Mesothelial cell of epicardium (in vitro differentiated cells): ENCODE measurements around the gene TBP. TPM values are rescaled to one million over a fixed set of nuclear protein-coding genes. Genes with fewer than 3 reads are reported as not detected.
"Not testable (repeated sequence)": the region's sequence is repeated elsewhere in the genome, so short reads cannot be mapped to it uniquely, and the experiment has no call there.

Experiments
- DNase-seq, 2 experiments: peaks; one replicate each; pipeline ENCODE4 v3.0.0; 2021; ENCODE audit warnings: low spot score in 2 of 2; ENCODE audit not compliant: unreplicated experiment in 2 of 2
- H3K27ac Mint-ChIP-seq: 2 replicates; pipeline ENCODE4 v1.8.0; 2021; ENCODE audit warnings: mixed read lengths
- H3K27me3 Mint-ChIP-seq: 2 replicates; pipeline ENCODE4 v1.8.0; 2021; ENCODE audit warnings: low read depth, mixed read lengths
- H3K36me3 Mint-ChIP-seq: 2 replicates; pipeline ENCODE4 v1.8.0; 2021; ENCODE audit warnings: mixed read lengths
- H3K4me1 Mint-ChIP-seq: 2 replicates; pipeline ENCODE4 v1.8.0; 2021; ENCODE audit warnings: mixed read lengths
- H3K4me3 Mint-ChIP-seq: 2 replicates; pipeline ENCODE4 v1.8.0; 2021; ENCODE audit warnings: mild to moderate bottlenecking, moderate library complexity, mixed read lengths
- H3K9me3 Mint-ChIP-seq: 2 replicates; pipeline ENCODE4 v1.8.0; 2021; ENCODE audit warnings: mixed read lengths
- total RNA-seq: library from RNA; stranded (reverse); gene quantifications from 3 replicates; pipeline ENCODE4 v1.2.1, GENCODE V29; 2021
- TF ChIP-seq, protein P1 (sequence below): fragments of 200-600 bp; sonication (generic); IDR thresholded peaks from one replicate; pipeline ENCODE4 v1.5.0; 2021; ENCODE audit warnings: antibody characterized with exemption; ENCODE audit not compliant: unreplicated experiment

TBP gene
- total RNA-seq, 1 donor from 2014 or later, result 23.5 TPM

DNA sequence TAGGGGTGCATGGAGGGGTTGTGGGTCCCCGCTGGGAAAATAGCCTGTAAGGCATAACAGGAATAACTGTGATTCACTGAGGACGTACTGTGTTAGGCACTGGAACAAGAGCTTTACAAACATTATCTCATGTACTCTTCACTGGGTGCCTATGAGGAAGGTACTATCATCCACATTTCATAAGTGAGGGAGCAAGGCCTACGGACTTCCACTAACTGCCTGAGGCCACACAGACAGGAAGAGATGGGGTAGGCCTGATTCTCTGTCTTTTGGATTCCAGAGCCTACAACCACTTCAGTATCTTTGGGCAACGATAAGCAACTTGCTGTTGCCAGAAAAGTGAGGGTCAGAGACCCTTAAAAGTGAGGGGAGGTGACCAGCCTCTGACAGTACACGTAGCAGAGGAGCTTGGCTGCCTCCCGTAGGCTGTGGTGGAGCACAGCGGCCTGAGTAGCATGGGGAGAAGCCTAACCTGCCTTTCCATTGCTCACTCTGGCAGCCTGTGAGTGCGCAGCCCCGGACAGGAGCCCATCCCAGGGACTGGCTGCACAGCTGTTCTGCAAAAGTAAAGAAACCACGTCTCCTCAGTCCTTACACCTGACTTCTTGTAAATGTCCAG is 31.5 kb upstream of the TBP start:
- H3K36me3 Mint-ChIP-seq, result peaks cover 3% of the 10 kb centered on the region
- no peak overlapping the region for H3K27ac Mint-ChIP-seq
- TF ChIP-seq, protein P1, sequence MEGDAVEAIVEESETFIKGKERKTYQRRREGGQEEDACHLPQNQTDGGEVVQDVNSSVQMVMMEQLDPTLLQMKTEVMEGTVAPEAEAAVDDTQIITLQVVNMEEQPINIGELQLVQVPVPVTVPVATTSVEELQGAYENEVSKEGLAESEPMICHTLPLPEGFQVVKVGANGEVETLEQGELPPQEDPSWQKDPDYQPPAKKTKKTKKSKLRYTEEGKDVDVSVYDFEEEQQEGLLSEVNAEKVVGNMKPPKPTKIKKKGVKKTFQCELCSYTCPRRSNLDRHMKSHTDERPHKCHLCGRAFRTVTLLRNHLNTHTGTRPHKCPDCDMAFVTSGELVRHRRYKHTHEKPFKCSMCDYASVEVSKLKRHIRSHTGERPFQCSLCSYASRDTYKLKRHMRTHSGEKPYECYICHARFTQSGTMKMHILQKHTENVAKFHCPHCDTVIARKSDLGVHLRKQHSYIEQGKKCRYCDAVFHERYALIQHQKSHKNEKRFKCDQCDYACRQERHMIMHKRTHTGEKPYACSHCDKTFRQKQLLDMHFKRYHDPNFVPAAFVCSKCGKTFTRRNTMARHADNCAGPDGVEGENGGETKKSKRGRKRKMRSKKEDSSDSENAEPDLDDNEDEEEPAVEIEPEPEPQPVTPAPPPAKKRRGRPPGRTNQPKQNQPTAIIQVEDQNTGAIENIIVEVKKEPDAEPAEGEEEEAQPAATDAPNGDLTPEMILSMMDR, result no peak
- no peak overlapping the region for H3K4me3 Mint-ChIP-seq
- peaks cover 7% of the 10 kb centered on the region for H3K4me1 Mint-ChIP-seq
- H3K27me3 Mint-ChIP-seq, result peaks cover 33% of the 10 kb centered on the region
- H3K9me3 Mint-ChIP-seq, result peaks cover 20% of the 10 kb centered on the region
- no peak for DNase-seq

DNA sequence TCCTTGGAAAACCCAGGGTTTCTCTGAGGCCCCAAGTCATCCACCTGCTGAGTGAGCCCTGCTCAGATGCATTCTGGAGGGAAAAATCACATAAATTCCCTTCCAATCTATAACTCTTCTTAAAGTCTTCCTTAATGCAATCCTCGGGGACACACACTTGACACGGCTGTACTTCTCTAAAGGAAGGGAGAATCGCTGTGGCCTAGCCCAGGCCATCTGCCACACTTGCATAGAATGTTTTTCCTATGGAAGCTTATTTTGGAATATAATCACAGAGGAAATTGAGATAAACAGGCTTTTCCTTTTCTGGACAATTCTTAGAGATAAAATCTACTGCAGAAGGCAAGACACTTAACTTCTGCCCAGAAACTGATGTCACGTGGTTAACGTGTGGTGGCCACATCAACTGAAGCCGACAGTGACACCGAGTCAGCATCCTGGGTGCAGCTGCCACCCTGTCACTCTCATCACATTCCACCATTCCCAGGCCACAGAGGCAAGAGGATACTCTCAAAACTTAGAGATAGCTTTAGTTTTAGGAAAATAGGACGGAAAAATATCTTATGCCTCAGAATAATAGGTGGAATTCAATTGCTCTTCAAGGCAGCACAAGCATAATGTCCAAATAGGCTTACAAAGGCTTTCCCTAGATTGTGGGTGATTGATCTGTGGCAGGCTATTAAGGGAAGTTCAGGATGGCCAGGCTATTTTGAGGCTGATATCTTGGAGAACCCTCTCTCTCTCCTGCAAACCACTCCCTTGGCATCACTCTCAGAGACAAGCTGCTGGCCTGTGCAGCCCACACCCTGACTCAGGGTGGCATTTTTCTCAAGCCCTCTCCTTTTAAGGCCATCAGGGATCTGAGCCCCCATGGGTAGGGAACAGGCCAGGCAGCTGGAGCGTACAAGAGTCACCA is 30.7 kb upstream of the TBP start:
- Mint-ChIP-seq H3K27ac (no peak overlapping the region), H3K4me3 (no peak overlapping the region), H3K27me3 (peaks cover 27% of the 10 kb centered on the region), H3K4me1 (peaks cover 7% of the 10 kb centered on the region), H3K36me3 (peaks cover 3% of the 10 kb centered on the region), H3K9me3 (peaks cover 16% of the 10 kb centered on the region)
- TF ChIP-seq, protein P1, result no peak
- DNase-seq, result no peak

DNA sequence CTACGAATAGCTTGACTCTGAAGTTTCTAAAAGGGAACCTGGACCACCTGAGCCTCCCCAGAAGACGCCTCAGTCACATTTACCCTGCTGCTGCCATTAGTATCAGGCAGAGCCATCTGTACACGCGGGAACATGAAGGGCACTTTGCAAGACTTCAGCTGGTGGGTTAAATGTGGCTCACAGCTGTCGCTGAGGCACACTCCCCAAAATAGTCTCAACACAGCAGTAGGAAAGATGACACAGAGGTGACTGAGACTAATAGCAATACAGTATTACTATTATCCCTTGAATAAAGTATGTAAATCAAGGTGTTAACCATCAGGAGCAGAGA is 30.0 kb upstream of the TBP start:
- Mint-ChIP-seq H3K27me3 (peaks cover 22% of the 10 kb centered on the region), H3K4me3 (no peak overlapping the region), H3K4me1 (peaks cover 7% of the 10 kb centered on the region), H3K36me3 (peaks cover 3% of the 10 kb centered on the region), H3K27ac (no peak overlapping the region), H3K9me3 (peaks cover 16% of the 10 kb centered on the region)
- no peak for DNase-seq
- TF ChIP-seq, protein P1, result no peak

DNA sequence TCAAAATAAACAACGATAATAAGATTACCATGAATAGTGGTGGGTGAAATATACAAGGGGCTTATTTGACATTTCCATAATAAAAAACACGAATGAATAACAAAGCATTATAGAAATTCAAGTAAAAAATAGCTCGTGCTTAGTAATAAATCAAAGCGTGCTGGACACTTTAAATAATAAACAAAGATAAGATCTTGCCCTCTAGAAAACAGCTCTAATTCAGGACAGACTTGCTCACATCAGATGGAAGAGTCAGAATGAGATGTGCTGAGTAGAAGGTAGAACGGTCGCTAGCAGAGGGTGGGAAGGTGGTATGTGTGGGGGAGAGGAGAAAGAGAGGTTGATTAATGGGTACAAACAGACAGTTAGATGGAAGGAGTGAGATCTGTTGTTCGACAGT is 28.4 kb upstream of the TBP start:
- Mint-ChIP-seq H3K27ac (no peak overlapping the region), H3K27me3 (peaks cover 8% of the 10 kb centered on the region), H3K9me3 (peaks cover 6% of the 10 kb centered on the region), H3K4me1 (peaks cover 7% of the 10 kb centered on the region), H3K4me3 (no peak overlapping the region), H3K36me3 (no peaks in the 10 kb centered on the region)
- TF ChIP-seq, protein P1, result no peak
- DNase-seq, result no peak

DNA sequence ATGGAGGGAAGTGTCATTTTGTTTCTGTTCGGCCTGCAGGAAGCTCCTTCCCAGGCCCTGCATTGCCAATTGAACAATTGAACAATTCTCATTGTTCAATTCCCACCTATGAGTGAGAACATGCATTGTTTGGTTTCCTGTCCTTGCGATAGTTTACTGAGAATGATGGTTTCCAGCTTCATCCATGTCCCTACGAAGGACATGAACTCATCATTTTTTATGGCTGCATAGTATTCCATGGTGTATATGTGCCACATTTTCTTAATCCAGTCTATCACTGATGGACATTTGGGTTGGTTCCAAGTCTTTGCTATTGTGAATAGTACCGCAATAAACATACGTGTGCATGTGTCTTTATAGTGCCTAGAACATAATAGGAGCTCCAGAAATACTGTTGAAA is 26.2 kb upstream of the TBP start:
- H3K36me3 Mint-ChIP-seq, H3K27ac Mint-ChIP-seq, DNase-seq, H3K9me3 Mint-ChIP-seq, H3K4me1 Mint-ChIP-seq, H3K4me3 Mint-ChIP-seq, H3K27me3 Mint-ChIP-seq: not testable (repeated sequence)

DNA sequence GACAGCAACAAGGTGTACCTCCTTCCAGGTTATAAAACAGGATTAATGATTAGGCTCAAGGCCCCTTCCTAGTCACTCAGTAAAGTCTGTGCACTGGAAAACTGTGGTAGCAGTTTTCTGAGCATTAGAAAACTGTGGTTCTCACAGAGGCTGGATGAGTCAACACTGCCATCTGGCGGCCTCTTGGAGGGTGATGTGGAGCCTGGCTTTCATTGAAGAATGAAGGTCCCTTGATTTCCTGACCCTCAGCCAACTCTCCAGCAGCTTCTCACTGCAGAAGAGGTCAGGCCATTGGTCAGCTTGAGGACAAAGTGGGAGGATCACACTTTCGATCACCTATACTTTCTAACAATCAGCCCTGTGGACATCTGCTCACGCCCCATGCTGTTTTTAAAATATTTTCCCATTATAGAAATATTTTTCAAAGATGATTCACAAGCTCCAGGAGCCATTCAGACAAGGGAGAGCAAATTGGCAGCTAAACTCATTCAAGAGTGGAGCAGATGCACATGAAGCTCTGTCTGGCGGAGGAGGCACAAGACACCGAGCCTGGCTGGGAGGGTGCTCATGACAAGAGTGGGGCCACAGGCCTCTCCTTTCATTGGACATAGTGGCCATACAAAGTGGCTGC is 24.2 kb upstream of the TBP start:
- DNase-seq, result peak; percentile 48 to 79
- no peaks in the 10 kb centered on the region for H3K27me3 Mint-ChIP-seq
- TF ChIP-seq, protein P1, result peak; percentile 70
- H3K27ac Mint-ChIP-seq, result no peak overlapping the region
- no peak overlapping the region for H3K4me3 Mint-ChIP-seq
- no peaks in the 10 kb centered on the region for H3K9me3 Mint-ChIP-seq
- H3K36me3 Mint-ChIP-seq, result peaks cover 6% of the 10 kb centered on the region
- H3K4me1 Mint-ChIP-seq, result peaks cover 12% of the 10 kb centered on the region
